CD4-positive, alpha-beta T cell (primary cell): Measurements from ENCODE around the gene PLEK. TPM values are rescaled to one million over a fixed set of nuclear protein-coding genes. Genes with fewer than 3 reads are reported as not detected.

Experiments
- ATAC-seq: fragments of 200-7000 bp; cut with Tn5 transposase; one replicate; pipeline ENCODE4 v1.10.0; 2022; ENCODE audit warnings: mild to moderate bottlenecking; ENCODE audit not compliant: poor library complexity
- CTCF ChIA-PET: fragments of 350-600 bp; sonication (Branson Sonifier 250); formaldehyde crosslinking; loops from one replicate; lab custom pipeline; 2021; ENCODE audit warnings: antibody characterized with exemption, inconsistent platforms; lab: Charles Lee
- POLR2A ChIA-PET: fragments of 350-600 bp; sonication (Branson Sonifier 250); formaldehyde crosslinking; loops from one replicate; lab custom pipeline; 2021; ENCODE audit warnings: antibody characterized with exemption, inconsistent platforms; lab: Charles Lee
- DNase-seq, 14 experiments: peaks; one replicate each; pipeline ENCODE4 v3.0.0-alpha.2; 2013 to 2020; ENCODE audit warnings: mixed read lengths in 2 of 14
- H3K27ac ChIP-seq, 2 donors: one replicate each; pipeline versions ENCODE4 v1.5.1 to v1.7.0; 2013; ENCODE audit warnings: low read length in 2 of 2, low read depth in 1 of 2, mild to moderate bottlenecking in 1 of 2
- H3K27me3 ChIP-seq, 2 experiments: 1 replicate in 1 of 2; 2 replicates in 1 of 2; pipeline versions ENCODE4 v1.6.1 to v1.7.0; 2013; ENCODE audit warnings: low read length in 2 of 2, control low read depth in 1 of 2, mild to moderate bottlenecking in 1 of 2, moderate library complexity in 1 of 2; ENCODE audit not compliant: insufficient read depth in 2 of 2, control insufficient read depth in 1 of 2
- H3K36me3 ChIP-seq: one replicate; pipeline ENCODE4 v1.6.1; 2013; ENCODE audit warnings: low read length, control low read depth; ENCODE audit not compliant: insufficient read depth
- H3K4me1 ChIP-seq: one replicate; pipeline ENCODE4 v1.6.1; 2013; ENCODE audit warnings: low read length, control low read depth; ENCODE audit not compliant: insufficient read depth
- H3K4me3 ChIP-seq: one replicate; pipeline ENCODE4 v1.5.1; 2013; ENCODE audit warnings: mild to moderate bottlenecking, low read length, moderate library complexity
- H3K9me3 ChIP-seq, 2 experiments: 1 replicate in 1 of 2; 2 replicates in 1 of 2; pipeline versions ENCODE4 v1.6.1 to v1.7.0; 2013; ENCODE audit warnings: low read length in 2 of 2, mild to moderate bottlenecking in 2 of 2, control low read depth in 1 of 2, moderate library complexity in 1 of 2; ENCODE audit not compliant: control insufficient read depth in 1 of 2, insufficient read depth in 1 of 2
- H3K27ac Mint-ChIP-seq: one replicate; pipeline ENCODE4 v1.8.0; 2020; ENCODE audit warnings: mixed read lengths
- H3K27me3 Mint-ChIP-seq: one replicate; pipeline ENCODE4 v1.8.0; 2021; ENCODE audit warnings: mixed read lengths
- H3K36me3 Mint-ChIP-seq: one replicate; pipeline ENCODE4 v1.8.0; 2021; ENCODE audit warnings: low read depth, mixed read lengths
- H3K4me1 Mint-ChIP-seq: one replicate; pipeline ENCODE4 v1.8.0; 2021; ENCODE audit warnings: low read depth, mixed read lengths
- H3K4me3 Mint-ChIP-seq: one replicate; pipeline ENCODE4 v1.8.0; 2020; ENCODE audit warnings: mild to moderate bottlenecking, mixed read lengths
- H3K9me3 Mint-ChIP-seq: one replicate; pipeline ENCODE4 v1.8.0; 2020; ENCODE audit warnings: mixed read lengths
- CTCF ChIP-seq: fragments of 200-600 bp; IDR thresholded peaks from one replicate; pipeline ENCODE4 v1.8.0; 2022; ENCODE audit warnings: antibody characterized with exemption, mild to moderate bottlenecking
- intact Hi-C, 2 experiments: fragments of 100-400 bp; cut with DNase I in 1 of 2; cut with micrococcal nuclease in 1 of 2; formaldehyde crosslinking; loops; one replicate each; pipeline versions ENCODE4 v1.15.1 to v1.9.0; 2023 to 2025; cut with DNase I, micrococcal nuclease
- total RNA-seq, 174 experiments: library from RNA in 2 of 174; stranded (reverse) in 2 of 174; gene quantifications; one replicate each; pipeline ENCODE4 v1.2.3 and lab custom pipeline; 2021 to 2026

The PLEK gene
- total RNA-seq, 2 experiments from 2014 or later, result 5.3 to 6.3 TPM

- no peak overlapping the region for H3K4me3 Mint-ChIP-seq
- ATAC-seq (no peak), DNase-seq (no peak)
- intact Hi-C loops, result no loop called here
- Histone ChIP-seq H3K27me3 (peaks cover 0 to 7% of the 10 kb centered on the region in 2 experiments), H3K36me3 (no peaks in the 10 kb centered on the region), H3K9me3 (no peaks in the 10 kb centered on the region), H3K4me1 (no peaks in the 10 kb centered on the region), H3K27ac (no peak overlapping the region), H3K4me3 (no peak overlapping the region)
- H3K9me3 Mint-ChIP-seq, result no peaks in the 10 kb centered on the region
- H3K36me3 Mint-ChIP-seq, result no peaks in the 10 kb centered on the region
- TF ChIP-seq CTCF, result no peak
- H3K27ac Mint-ChIP-seq, result no peak overlapping the region
- no peaks in the 10 kb centered on the region for H3K4me1 Mint-ChIP-seq
- POLR2A ChIA-PET, result interaction anchor here (0.6 kb wide), 1 partner anchor 230 kb away, joined by 3 read pairs; no protein-coding TSS in a partner anchor
- CTCF ChIA-PET, result no interaction called here
- peaks cover 15% of the 10 kb centered on the region for H3K27me3 Mint-ChIP-seq
These were observed 32.1 kb upstream of the PLEK start for GRCh38 chr2:68333009-68333408.

- Histone ChIP-seq H3K9me3 (no peaks in the 10 kb centered on the region), H3K27me3 (peaks cover 0 to 2% of the 10 kb centered on the region in 2 experiments), H3K4me3 (no peak overlapping the region), H3K4me1 (no peaks in the 10 kb centered on the region), H3K27ac (no peak overlapping the region), H3K36me3 (no peaks in the 10 kb centered on the region)
- H3K9me3 Mint-ChIP-seq, result no peaks in the 10 kb centered on the region
- H3K27ac Mint-ChIP-seq, result no peak overlapping the region
- H3K36me3 Mint-ChIP-seq, result no peaks in the 10 kb centered on the region
- no peaks in the 10 kb centered on the region for H3K4me1 Mint-ChIP-seq
- intact Hi-C loops, result no loop called here
- POLR2A ChIA-PET, result interaction anchor here (0.8 kb wide), 1 partner anchor 79 kb away, joined by 3 read pairs; no protein-coding TSS in a partner anchor
- no peak overlapping the region for H3K4me3 Mint-ChIP-seq
- peaks cover 6% of the 10 kb centered on the region for H3K27me3 Mint-ChIP-seq
- CTCF ChIA-PET, result interaction anchor here (0.6 kb wide), 1 partner anchor 142 kb away, joined by 5 read pairs; no protein-coding TSS in a partner anchor
- no peak for TF ChIP-seq CTCF
- DNase-seq (no peak), ATAC-seq (no peak)
These were observed 31.2 kb upstream of the PLEK start for GRCh38 chr2:68333931-68334330.

- Histone ChIP-seq H3K4me3 (no peak overlapping the region), H3K27me3 (no peaks in the 10 kb centered on the region), H3K4me1 (no peaks in the 10 kb centered on the region), H3K36me3 (no peaks in the 10 kb centered on the region), H3K27ac (no peak overlapping the region), H3K9me3 (no peaks in the 10 kb centered on the region)
- ATAC-seq, result no peak
- H3K4me3 Mint-ChIP-seq, result no peak overlapping the region
- H3K27ac Mint-ChIP-seq, result no peak overlapping the region
- no peak for DNase-seq
- H3K36me3 Mint-ChIP-seq, result no peaks in the 10 kb centered on the region
- ChIA-PET POLR2A (no interaction called here), CTCF (no interaction called here)
- H3K27me3 Mint-ChIP-seq, result peaks cover 16% of the 10 kb centered on the region
- H3K4me1 Mint-ChIP-seq, result no peaks in the 10 kb centered on the region
- no peak for TF ChIP-seq CTCF
- intact Hi-C loops, result no loop called here
- H3K9me3 Mint-ChIP-seq, result no peaks in the 10 kb centered on the region
These were observed 28.9 kb upstream of the PLEK start for GRCh38 chr2:68336192-68336591.
